Esophagus muscularis mucosa (tissue), 3 donors: ENCODE measurements around the gene ULBP1.
"Not testable (repeated sequence)": the region's sequence is repeated elsewhere in the genome, so short reads cannot be mapped to it uniquely, and the experiment has no call there.

ENCODE experiments used
- POLR2A ChIP-seq: fragments of 450-650 bp; IDR thresholded peaks from one replicate; pipeline ENCODE4 v1.6.1; 2017; ENCODE audit warnings: antibody characterized with exemption, moderate library complexity, mild to moderate bottlenecking, low read depth
- TF ChIP-seq, protein P1 (sequence below), 3 experiments: fragments of 200-600 bp in 2 of 3; fragments of 450-650 bp in 1 of 3; sonication (generic) in 2 of 3; IDR thresholded peaks; one replicate each; pipeline ENCODE4 v1.5.1; 2017 to 2019; ENCODE audit warnings: antibody characterized with exemption in 3 of 3, mild to moderate bottlenecking in 2 of 3, moderate library complexity in 1 of 3

GRCh38 chr6:149955654-149956317 lies 8.0 kb upstream of the ULBP1 start:
- TF ChIP-seq, protein P1, sequence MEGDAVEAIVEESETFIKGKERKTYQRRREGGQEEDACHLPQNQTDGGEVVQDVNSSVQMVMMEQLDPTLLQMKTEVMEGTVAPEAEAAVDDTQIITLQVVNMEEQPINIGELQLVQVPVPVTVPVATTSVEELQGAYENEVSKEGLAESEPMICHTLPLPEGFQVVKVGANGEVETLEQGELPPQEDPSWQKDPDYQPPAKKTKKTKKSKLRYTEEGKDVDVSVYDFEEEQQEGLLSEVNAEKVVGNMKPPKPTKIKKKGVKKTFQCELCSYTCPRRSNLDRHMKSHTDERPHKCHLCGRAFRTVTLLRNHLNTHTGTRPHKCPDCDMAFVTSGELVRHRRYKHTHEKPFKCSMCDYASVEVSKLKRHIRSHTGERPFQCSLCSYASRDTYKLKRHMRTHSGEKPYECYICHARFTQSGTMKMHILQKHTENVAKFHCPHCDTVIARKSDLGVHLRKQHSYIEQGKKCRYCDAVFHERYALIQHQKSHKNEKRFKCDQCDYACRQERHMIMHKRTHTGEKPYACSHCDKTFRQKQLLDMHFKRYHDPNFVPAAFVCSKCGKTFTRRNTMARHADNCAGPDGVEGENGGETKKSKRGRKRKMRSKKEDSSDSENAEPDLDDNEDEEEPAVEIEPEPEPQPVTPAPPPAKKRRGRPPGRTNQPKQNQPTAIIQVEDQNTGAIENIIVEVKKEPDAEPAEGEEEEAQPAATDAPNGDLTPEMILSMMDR (IDR thresholded peaks at IDR 0.05): not testable (repeated sequence)
- not testable (repeated sequence) for TF ChIP-seq POLR2A
